Measurements from ENCODE around the gene BBLN. TPM values are rescaled to one million over a fixed set of nuclear protein-coding genes. Genes with fewer than 3 reads are reported as not detected.
A peak's percentile ranks its signal among the peaks of the same experiment; 100 is the strongest.
"Not testable (repeated sequence)": the region's sequence is repeated elsewhere in the genome, so short reads cannot be mapped to it uniquely, and the experiment has no call there.

Gene BBLN
- total RNA-seq, 3 donors from 2014 or later, result 71.0 to 72.7 (median 71.6) TPM

GRCh38 chr9:128175726-128176125 lies 15.7 kb downstream of the BBLN start:
- H3K9me3 Mint-ChIP-seq, result no peaks in the 10 kb centered on the region
- no peak overlapping the region for H3K4me3 Mint-ChIP-seq
- ATAC-seq (no peak), DNase-seq (no peak)
- H3K36me3 Mint-ChIP-seq (ENCODE audit: insufficient read depth), result peaks cover 17% of the 10 kb centered on the region
- H3K4me1 Mint-ChIP-seq (ENCODE audit: low read depth), result no peaks in the 10 kb centered on the region
- no peaks in the 10 kb centered on the region for H3K27me3 Mint-ChIP-seq (ENCODE audit: low read depth)

DNA sequence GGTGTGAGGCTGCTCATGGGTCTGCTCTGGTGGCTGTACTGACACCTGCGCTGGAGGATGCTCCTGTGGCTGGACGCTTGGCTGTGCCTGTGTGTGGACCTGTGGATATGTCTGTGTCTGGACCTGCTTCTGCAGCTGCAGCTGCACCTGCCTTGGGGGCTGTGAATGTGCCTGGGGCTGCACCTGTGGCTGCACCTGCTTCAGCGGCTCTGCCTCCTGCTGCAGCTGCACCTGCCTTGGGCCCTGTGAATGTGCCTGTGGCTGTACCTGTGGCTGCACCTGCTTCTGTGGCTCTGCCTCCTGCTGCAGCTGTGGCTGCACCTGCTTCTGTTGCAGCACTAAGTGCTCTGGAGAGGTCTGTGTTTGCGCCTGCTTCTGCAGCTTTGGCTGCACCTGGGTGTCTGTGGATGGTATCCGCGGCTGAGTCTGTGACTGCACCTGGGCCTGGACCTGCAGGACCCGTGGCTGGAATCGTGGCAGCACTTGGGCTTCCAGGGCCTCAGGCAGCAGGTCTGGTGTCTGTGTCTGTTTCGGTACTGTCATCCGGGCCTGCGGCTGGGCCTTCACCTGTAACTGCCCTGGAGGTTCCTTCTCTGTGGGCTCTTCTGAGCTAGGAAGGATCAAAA lies 18.9 kb downstream of the BBLN start:
- DNase-seq (no peak), ATAC-seq (no peak)
- H3K9me3 Mint-ChIP-seq, result no peaks in the 10 kb centered on the region
- H3K27me3 Mint-ChIP-seq (ENCODE audit: low read depth), result no peaks in the 10 kb centered on the region
- H3K36me3 Mint-ChIP-seq (ENCODE audit: insufficient read depth), result peaks cover 23% of the 10 kb centered on the region
- H3K4me3 Mint-ChIP-seq, result no peak overlapping the region
- no peaks in the 10 kb centered on the region for H3K4me1 Mint-ChIP-seq (ENCODE audit: low read depth)

DNA sequence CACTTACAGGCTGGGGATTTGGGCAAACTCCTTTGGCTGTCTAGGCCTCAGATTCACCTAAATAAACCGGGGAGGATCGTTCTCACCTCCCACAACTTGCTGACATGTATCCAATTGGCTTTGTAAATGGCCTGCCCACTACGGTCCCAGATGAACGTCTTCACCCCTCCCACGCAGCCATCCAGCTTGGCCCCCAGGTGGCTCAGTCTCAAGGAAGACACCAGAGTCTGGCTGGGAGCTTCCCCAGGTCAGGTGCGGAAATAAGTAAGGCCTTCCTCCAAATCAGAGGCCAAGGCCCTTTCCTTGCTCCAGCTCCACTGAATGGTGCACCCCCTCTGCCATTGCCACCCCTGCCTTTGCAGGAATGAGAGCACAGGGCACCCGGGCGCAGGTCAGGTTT lies 19.9 kb downstream of the BBLN start:
- no peaks in the 10 kb centered on the region for H3K9me3 Mint-ChIP-seq
- no peak for DNase-seq
- H3K36me3 Mint-ChIP-seq (ENCODE audit: insufficient read depth), result peaks cover 24% of the 10 kb centered on the region
- no peak overlapping the region for H3K4me3 Mint-ChIP-seq
- no peaks in the 10 kb centered on the region for H3K27me3 Mint-ChIP-seq (ENCODE audit: low read depth)
- ATAC-seq, result no peak
- peaks cover 2% of the 10 kb centered on the region for H3K4me1 Mint-ChIP-seq (ENCODE audit: low read depth)

- peaks cover 21% of the 10 kb centered on the region for H3K36me3 Mint-ChIP-seq (ENCODE audit: insufficient read depth)
These were observed 20.4 kb downstream of the BBLN start for GRCh38 chr9:128180447-128180846.

GRCh38 chr9:128181480-128181879 lies 21.4 kb downstream of the BBLN start:
- not testable (repeated sequence) for H3K4me1 Mint-ChIP-seq (ENCODE audit: low read depth); H3K27me3 Mint-ChIP-seq (ENCODE audit: low read depth); ATAC-seq; H3K4me3 Mint-ChIP-seq; DNase-seq; H3K9me3 Mint-ChIP-seq
- peaks cover 26% of the 10 kb centered on the region for H3K36me3 Mint-ChIP-seq (ENCODE audit: insufficient read depth)

More at GRCh38 chr9:128180447-128180846, 20.4 kb downstream of the BBLN start:
- ATAC-seq, result no peak
- no peak for DNase-seq
- Mint-ChIP-seq H3K4me3 (no peak overlapping the region), H3K27me3 (ENCODE audit: low read depth) (no peaks in the 10 kb centered on the region), H3K9me3 (no peaks in the 10 kb centered on the region), H3K4me1 (ENCODE audit: low read depth) (peaks cover 2% of the 10 kb centered on the region)

DNA sequence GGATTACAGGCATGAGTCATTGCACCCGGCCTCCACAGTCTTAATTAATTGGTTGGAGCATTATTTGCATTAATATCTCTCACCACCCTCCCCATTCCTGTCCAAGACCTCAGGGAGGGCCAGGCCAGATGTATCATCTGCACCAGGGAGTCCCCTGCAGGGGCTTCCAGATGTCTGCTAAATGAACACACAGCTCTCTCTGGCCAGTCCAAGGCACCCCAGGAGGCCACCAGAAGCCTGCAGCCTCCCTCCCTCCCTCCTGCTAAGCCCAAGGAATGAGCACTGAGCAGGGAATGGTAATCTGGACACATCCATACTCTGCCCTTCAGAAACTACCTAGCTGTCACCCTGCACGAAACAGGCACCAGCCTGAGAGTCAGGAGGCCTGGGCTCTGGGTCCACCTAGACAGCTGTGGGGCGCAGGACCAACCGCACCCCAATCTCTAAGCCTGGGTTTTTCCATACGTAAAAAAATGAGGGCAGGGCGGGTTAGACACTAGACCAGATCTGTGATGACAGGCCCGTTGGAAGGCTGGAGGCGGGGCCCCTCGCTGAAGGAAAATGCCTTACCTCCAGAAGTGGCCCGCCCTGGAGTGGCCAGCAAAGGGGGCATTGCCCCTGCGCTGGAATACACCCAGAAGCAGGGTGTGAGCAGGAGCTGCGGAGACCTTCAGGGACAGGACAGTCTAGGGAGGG lies 23.0 kb downstream of the BBLN start:
- Mint-ChIP-seq H3K9me3 (no peaks in the 10 kb centered on the region), H3K27me3 (ENCODE audit: low read depth) (no peaks in the 10 kb centered on the region), H3K4me3 (no peak overlapping the region), H3K4me1 (ENCODE audit: low read depth) (peaks cover 5% of the 10 kb centered on the region), H3K36me3 (ENCODE audit: insufficient read depth) (peaks cover 32% of the 10 kb centered on the region)
- ATAC-seq (no peak), DNase-seq (no peak)

GRCh38 chr9:128185979-128186965 lies 26.2 kb downstream of the BBLN start:
- Mint-ChIP-seq H3K9me3 (no peaks in the 10 kb centered on the region), H3K27me3 (ENCODE audit: low read depth) (no peaks in the 10 kb centered on the region), H3K4me1 (ENCODE audit: low read depth) (peaks cover 26% of the 10 kb centered on the region), H3K4me3 (no peak overlapping the region), H3K36me3 (ENCODE audit: insufficient read depth) (peaks cover 25% of the 10 kb centered on the region)
- no peak for ATAC-seq
- DNase-seq, result no peak

GRCh38 chr9:128187361-128187760 lies 27.3 kb downstream of the BBLN start:
- no peak for ATAC-seq
- H3K4me3 Mint-ChIP-seq, result no peak overlapping the region
- no peaks in the 10 kb centered on the region for H3K9me3 Mint-ChIP-seq
- H3K36me3 Mint-ChIP-seq (ENCODE audit: insufficient read depth), result peaks cover 22% of the 10 kb centered on the region
- no peaks in the 10 kb centered on the region for H3K27me3 Mint-ChIP-seq (ENCODE audit: low read depth)
- no peak for DNase-seq
- H3K4me1 Mint-ChIP-seq (ENCODE audit: low read depth), result peaks cover 26% of the 10 kb centered on the region

DNA sequence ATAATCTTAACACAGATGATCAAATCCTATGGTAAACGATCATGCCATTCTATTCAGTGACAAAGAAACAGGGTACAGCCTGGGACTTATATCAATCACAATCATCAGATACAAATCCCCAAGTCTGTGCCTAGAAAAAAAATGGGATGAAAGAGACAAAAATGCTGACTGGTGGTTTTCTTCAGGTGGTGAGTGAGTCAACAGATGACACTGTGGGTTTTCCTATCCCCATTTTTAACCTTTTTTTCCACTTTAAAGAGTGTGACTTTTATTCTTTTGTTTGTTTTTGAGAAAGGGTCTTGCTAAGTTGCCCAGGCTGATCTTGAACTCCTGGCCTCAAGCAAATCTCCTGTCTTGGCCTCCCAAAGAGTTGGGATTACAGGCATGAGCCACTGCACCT lies 28.1 kb downstream of the BBLN start:
- ATAC-seq, result no peak
- H3K4me3 Mint-ChIP-seq, result peak overlapping the region; percentile 24
- peaks cover 22% of the 10 kb centered on the region for H3K36me3 Mint-ChIP-seq (ENCODE audit: insufficient read depth)

GRCh38 chr9:128190013-128190412 lies 29.9 kb downstream of the BBLN start:
- Mint-ChIP-seq H3K9me3 (no peaks in the 10 kb centered on the region), H3K4me1 (ENCODE audit: low read depth) (peaks cover 24% of the 10 kb centered on the region), H3K36me3 (ENCODE audit: insufficient read depth) (peaks cover 17% of the 10 kb centered on the region), H3K4me3 (peak overlapping the region; percentile 91), H3K27me3 (ENCODE audit: low read depth) (no peaks in the 10 kb centered on the region)
- DNase-seq, result no peak
- no peak for ATAC-seq

More for the DNA sequence above, 28.1 kb downstream of the BBLN start:
- no peak for DNase-seq
- Mint-ChIP-seq H3K4me1 (ENCODE audit: low read depth) (peaks cover 26% of the 10 kb centered on the region), H3K9me3 (no peaks in the 10 kb centered on the region), H3K27me3 (ENCODE audit: low read depth) (no peaks in the 10 kb centered on the region)

DNA sequence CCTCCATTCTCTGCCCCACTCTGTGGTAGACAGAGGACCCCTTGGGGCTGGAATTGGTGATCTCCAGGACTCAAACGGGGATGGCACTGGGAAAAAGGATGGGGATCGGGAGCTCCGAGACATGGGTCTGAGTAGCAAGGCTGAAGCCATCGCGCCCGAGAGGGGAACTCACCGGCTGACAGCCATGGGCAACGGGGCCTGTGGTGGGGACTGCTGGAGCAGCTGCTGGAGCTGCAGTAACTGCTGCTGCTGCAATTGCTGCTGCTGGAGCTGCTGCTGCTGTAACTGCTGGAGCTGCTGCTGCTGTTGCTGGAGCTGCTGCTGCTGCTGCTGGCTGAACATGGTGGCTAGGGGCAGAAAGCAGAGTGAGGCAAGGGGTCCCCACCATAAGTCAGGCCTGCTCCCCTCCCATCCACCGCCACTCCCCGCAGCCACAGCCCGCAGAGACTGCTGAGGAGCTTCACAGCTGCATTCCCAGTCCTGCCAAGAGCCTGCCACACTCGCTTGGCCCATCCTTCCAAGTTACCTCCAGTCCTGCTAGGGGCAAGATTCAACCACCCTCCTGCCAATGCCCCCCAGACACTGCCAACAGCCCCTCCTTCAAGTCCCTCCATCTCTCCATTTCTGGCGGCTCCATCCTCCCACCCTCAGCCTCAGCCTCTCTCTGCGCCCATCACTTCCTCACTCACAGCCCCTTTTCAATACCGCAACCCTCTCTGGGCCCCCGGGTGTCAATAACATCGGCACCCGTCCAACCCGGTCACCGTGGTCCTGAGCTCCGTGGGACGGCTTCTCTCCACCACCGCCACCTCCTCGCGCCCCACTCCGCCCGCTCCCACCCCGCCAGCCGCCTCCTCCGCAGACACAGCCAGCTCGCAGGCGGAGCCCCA lies 30.7 kb downstream of the BBLN start:
- Mint-ChIP-seq H3K4me1 (ENCODE audit: low read depth) (peaks cover 24% of the 10 kb centered on the region), H3K9me3 (no peaks in the 10 kb centered on the region), H3K27me3 (ENCODE audit: low read depth) (no peaks in the 10 kb centered on the region), H3K4me3 (peak overlapping the region; percentile 91), H3K36me3 (ENCODE audit: insufficient read depth) (peaks cover 15% of the 10 kb centered on the region)
- ATAC-seq (peak; percentile 49 to 63), DNase-seq (no peak)

- Mint-ChIP-seq H3K9me3 (no peaks in the 10 kb centered on the region), H3K36me3 (ENCODE audit: insufficient read depth) (peaks cover 11% of the 10 kb centered on the region), H3K4me3 (peak within 1 kb of the TSS; percentile 91), H3K4me1 (ENCODE audit: low read depth) (peaks cover 24% of the 10 kb centered on the region), H3K27me3 (ENCODE audit: low read depth) (no peaks in the 10 kb centered on the region)
- ATAC-seq (peak; percentile 93 to 98), DNase-seq (peak; percentile 72)
These were observed 31.5 kb downstream of the BBLN start, which contains the start of gene CIZ1 for GRCh38 chr9:128191406-128192046. TSS of gene CIZ1 (minus strand) at chr9:128191572. CDS start at chr9:128190857, 715 bp downstream.

All from activated T-cell treated with anti-CD3 and anti-CD28 coated beads, Interleukin-2, amount 50 U/mL, for 4 hours (primary cell).